ENCODE data around the gene ST3GAL5. TPM values are rescaled to one million over a fixed set of nuclear protein-coding genes. Genes with fewer than 3 reads are reported as not detected.

ST3GAL5 gene
- total and polyA plus RNA-seq, 7 donors = 2.8 to 24.2 (median 16.1) TPM

- TF ChIP-seq CTCF (IDR thresholded peaks at IDR 0.05) = no peak
- no peak for TF ChIP-seq EP300 (IDR thresholded peaks at IDR 0.05)
- TF ChIP-seq POLR2AphosphoS5 (IDR thresholded peaks at IDR 0.05) = no peak
- no peak for TF ChIP-seq POLR2A (IDR thresholded peaks at IDR 0.05)
- 92% methylated on average over 4 of the region's 4 CpGs for WGBS, 2 donors
- H3K36me3 ChIP-seq = no peaks in the 10 kb centered on the region
- H3K27ac ChIP-seq = no peak overlapping the region
- no peak overlapping the region for H3K4me3 ChIP-seq
- intact Hi-C loops (cut with DNase I) = no loop called here
- H3K4me1 ChIP-seq = no peaks in the 10 kb centered on the region
- DNase-seq = no peak
- H3K27me3 ChIP-seq = no peaks in the 10 kb centered on the region
- H3K9me3 ChIP-seq = no peaks in the 10 kb centered on the region
Observed at GRCh38 chr2:85873679-85874078, 15.1 kb downstream of the ST3GAL5 start.

- no peak for DNase-seq
- no peaks in the 10 kb centered on the region for H3K36me3 ChIP-seq
- H3K9me3 ChIP-seq = no peaks in the 10 kb centered on the region
- TF ChIP-seq POLR2AphosphoS5 (IDR thresholded peaks at IDR 0.05) = no peak
- no peak for TF ChIP-seq POLR2A (IDR thresholded peaks at IDR 0.05)
- TF ChIP-seq EP300 (IDR thresholded peaks at IDR 0.05) = no peak
- no peak for TF ChIP-seq CTCF (IDR thresholded peaks at IDR 0.05)
- H3K27me3 ChIP-seq = no peaks in the 10 kb centered on the region
- WGBS, 2 donors = 92 to 93% methylated on average over 16 of the region's 16 CpGs
- no peak overlapping the region for H3K4me3 ChIP-seq
- H3K4me1 ChIP-seq = no peaks in the 10 kb centered on the region
- intact Hi-C loops (cut with DNase I) = no loop called here
- no peak overlapping the region for H3K27ac ChIP-seq
Observed at GRCh38 chr2:85872536-85873161, 16.1 kb downstream of the ST3GAL5 start.

GRCh38 chr2:85871494-85872164 lies 17.2 kb downstream of the ST3GAL5 start:
- no peaks in the 10 kb centered on the region for H3K36me3 ChIP-seq
- 91 to 96% methylated on average over 6 of the region's 6 CpGs for WGBS, 2 donors
- H3K4me3 ChIP-seq = no peak overlapping the region
- no peak for DNase-seq
- no peak overlapping the region for H3K27ac ChIP-seq
- H3K4me1 ChIP-seq = peaks cover 0 to 2% (median 0%) of the 10 kb centered on the region in 4 donors
- no peak for TF ChIP-seq POLR2A (IDR thresholded peaks at IDR 0.05)
- no peak for TF ChIP-seq EP300 (IDR thresholded peaks at IDR 0.05)
- TF ChIP-seq POLR2AphosphoS5 (IDR thresholded peaks at IDR 0.05) = no peak
- TF ChIP-seq CTCF (IDR thresholded peaks at IDR 0.05) = no peak
- no peaks in the 10 kb centered on the region for H3K9me3 ChIP-seq
- H3K27me3 ChIP-seq = no peaks in the 10 kb centered on the region
- intact Hi-C loops (cut with DNase I) = no loop called here

- Histone ChIP-seq H3K9me3 (no peaks in the 10 kb centered on the region), H3K4me3 (no peak overlapping the region), H3K36me3 (no peaks in the 10 kb centered on the region), H3K27me3 (no peaks in the 10 kb centered on the region), H3K4me1 (peaks cover 0 to 21% (median 15%) of the 10 kb centered on the region in 4 donors), H3K27ac (no peak overlapping the region)
- intact Hi-C loops (cut with DNase I) = no loop called here
- WGBS, 2 donors = 88 to 94% methylated on average over 9 of the region's 9 CpGs
- TF ChIP-seq POLR2A (IDR thresholded peaks at IDR 0.05) (no peak), POLR2AphosphoS5 (IDR thresholded peaks at IDR 0.05) (no peak), CTCF (IDR thresholded peaks at IDR 0.05) (no peak), EP300 (IDR thresholded peaks at IDR 0.05) (no peak)
- no peak for DNase-seq
Observed at GRCh38 chr2:85868822-85869221, 20.0 kb downstream of the ST3GAL5 start.

Data from sigmoid colon (tissue), 7 donors.